ENCODE results near the gene MICU2. TPM values are rescaled to one million over a fixed set of nuclear protein-coding genes. Genes with fewer than 3 reads are reported as not detected.

MICU2 gene
- polyA plus RNA-seq, 1 donor = 59.0 TPM

DNA sequence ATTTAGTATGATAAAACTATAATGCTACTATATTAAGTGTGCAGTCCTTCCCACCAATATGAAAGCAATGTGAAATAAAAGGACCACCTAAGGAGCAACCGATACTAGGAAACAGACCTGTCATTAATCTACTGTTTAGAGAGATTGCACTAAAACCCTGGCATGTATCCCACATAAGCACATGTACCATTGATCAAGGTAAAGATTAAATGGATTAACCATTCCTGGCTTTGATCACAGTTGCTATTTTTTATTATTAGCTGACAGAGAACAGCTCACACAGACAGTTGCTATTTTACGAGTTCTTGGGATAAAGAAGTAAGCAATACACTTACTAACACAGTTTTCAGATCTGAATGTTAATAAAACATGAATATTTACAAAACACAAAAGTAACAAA is 87.2 kb downstream of the MICU2 start:
- H3K9me3 ChIP-seq (ENCODE audit: control insufficient read depth, low read depth, low read length) = no peaks in the 10 kb centered on the region
- no peak overlapping the region for H3K4me3 ChIP-seq (ENCODE audit: low read length)
- H3K27ac ChIP-seq (ENCODE audit: low read length) = no peak overlapping the region
- DNase-seq = no peak
- no peaks in the 10 kb centered on the region for H3K4me1 ChIP-seq (ENCODE audit: control insufficient read depth, insufficient read depth, low read length)
- WGBS (ENCODE audit: insufficient coverage, low lambda C conversion rate) = 100% methylated on average over 1 of the region's 2 CpGs
- no peaks in the 10 kb centered on the region for H3K27me3 ChIP-seq (ENCODE audit: control insufficient read depth, insufficient read depth, low read length)
- peaks cover 15% of the 10 kb centered on the region for H3K36me3 ChIP-seq (ENCODE audit: control insufficient read depth, insufficient read depth, low read length)

- H3K36me3 ChIP-seq (ENCODE audit: control insufficient read depth, insufficient read depth, low read length) = peaks cover 4% of the 10 kb centered on the region
- WGBS (ENCODE audit: insufficient coverage, low lambda C conversion rate) = 83% methylated on average over 1 of the region's 4 CpGs
Observed at GRCh38 chr13:21511849-21512248, 92.1 kb downstream of the MICU2 start.

DNA sequence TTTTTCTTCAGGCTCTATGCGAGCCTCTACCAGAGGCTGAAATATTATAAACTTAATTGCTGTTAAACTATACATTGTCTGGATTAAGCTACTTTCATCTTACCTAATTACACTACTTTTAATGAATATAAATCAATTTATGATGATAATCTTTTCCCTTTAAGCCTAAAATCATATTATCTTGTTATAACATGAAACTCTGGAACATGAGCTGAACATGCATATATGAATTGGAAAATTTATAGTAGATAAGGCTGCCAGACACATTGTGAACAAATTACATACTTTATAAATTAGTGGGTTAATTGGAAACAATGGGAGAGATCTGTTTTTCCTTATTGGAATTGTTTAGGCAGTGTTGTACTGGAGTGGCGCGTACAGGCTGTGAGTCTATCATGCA is 99.6 kb downstream of the MICU2 start:
- Histone ChIP-seq H3K36me3 (ENCODE audit: control insufficient read depth, insufficient read depth, low read length) (peaks cover 8% of the 10 kb centered on the region), H3K4me3 (ENCODE audit: low read length) (no peak overlapping the region), H3K4me1 (ENCODE audit: control insufficient read depth, insufficient read depth, low read length) (no peaks in the 10 kb centered on the region), H3K27me3 (ENCODE audit: control insufficient read depth, insufficient read depth, low read length) (no peaks in the 10 kb centered on the region), H3K27ac (ENCODE audit: low read length) (no peak overlapping the region), H3K9me3 (ENCODE audit: control insufficient read depth, low read depth, low read length) (no peaks in the 10 kb centered on the region)
- DNase-seq = no peak
- no CpG with 5 or more reads among the region's 3 CpGs for WGBS (ENCODE audit: insufficient coverage, low lambda C conversion rate)

More at GRCh38 chr13:21511849-21512248, 92.1 kb downstream of the MICU2 start:
- Histone ChIP-seq H3K27ac (ENCODE audit: low read length) (no peak overlapping the region), H3K4me3 (ENCODE audit: low read length) (no peak overlapping the region), H3K27me3 (ENCODE audit: control insufficient read depth, insufficient read depth, low read length) (no peaks in the 10 kb centered on the region), H3K9me3 (ENCODE audit: control insufficient read depth, low read depth, low read length) (no peaks in the 10 kb centered on the region), H3K4me1 (ENCODE audit: control insufficient read depth, insufficient read depth, low read length) (no peaks in the 10 kb centered on the region)
- DNase-seq = no peak

DNA sequence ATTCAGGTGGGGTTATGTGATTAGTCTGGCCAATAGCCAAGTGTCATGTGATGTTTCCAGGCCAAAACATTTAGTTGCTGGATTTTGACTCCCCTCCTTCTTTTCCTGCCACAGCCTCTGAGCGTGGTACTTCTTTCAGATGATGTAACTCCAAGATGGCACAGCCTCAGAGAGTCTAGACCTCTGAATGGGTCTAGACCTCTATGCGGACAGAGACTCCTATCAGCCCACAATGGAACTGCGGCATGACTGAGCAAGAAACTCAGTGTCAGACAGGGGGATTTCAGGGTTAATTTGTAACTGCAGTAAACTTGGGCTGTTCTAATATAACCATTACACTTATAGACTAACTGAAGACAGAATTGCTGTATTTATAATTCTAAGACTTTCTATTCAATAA is 102.3 kb downstream of the MICU2 start:
- no peaks in the 10 kb centered on the region for H3K27me3 ChIP-seq (ENCODE audit: control insufficient read depth, insufficient read depth, low read length)
- no peaks in the 10 kb centered on the region for H3K9me3 ChIP-seq (ENCODE audit: control insufficient read depth, low read depth, low read length)
- DNase-seq = peak in 1 of 2 donors; percentile 66
- H3K27ac ChIP-seq (ENCODE audit: low read length) = peak overlapping the region; percentile 28
- H3K4me1 ChIP-seq (ENCODE audit: control insufficient read depth, insufficient read depth, low read length) = no peaks in the 10 kb centered on the region
- WGBS (ENCODE audit: insufficient coverage, low lambda C conversion rate) = no CpG with 5 or more reads among the region's 3 CpGs
- H3K36me3 ChIP-seq (ENCODE audit: control insufficient read depth, insufficient read depth, low read length) = peaks cover 6% of the 10 kb centered on the region
- H3K4me3 ChIP-seq (ENCODE audit: low read length) = no peak overlapping the region

GRCh38 chr13:21486322-21486721 is 117.6 kb downstream of the MICU2 start:
- H3K36me3 ChIP-seq (ENCODE audit: control insufficient read depth, insufficient read depth, low read length) = peaks cover 5% of the 10 kb centered on the region
- H3K4me1 ChIP-seq (ENCODE audit: control insufficient read depth, insufficient read depth, low read length) = no peaks in the 10 kb centered on the region
- no peak overlapping the region for H3K4me3 ChIP-seq (ENCODE audit: low read length)
- 100% methylated on average over 2 of the region's 4 CpGs for WGBS (ENCODE audit: insufficient coverage, low lambda C conversion rate)
- peaks cover 16% of the 10 kb centered on the region for H3K9me3 ChIP-seq (ENCODE audit: control insufficient read depth, low read depth, low read length)
- H3K27me3 ChIP-seq (ENCODE audit: control insufficient read depth, insufficient read depth, low read length) = no peaks in the 10 kb centered on the region
- H3K27ac ChIP-seq (ENCODE audit: low read length) = no peak overlapping the region
- DNase-seq = no peak

DNA sequence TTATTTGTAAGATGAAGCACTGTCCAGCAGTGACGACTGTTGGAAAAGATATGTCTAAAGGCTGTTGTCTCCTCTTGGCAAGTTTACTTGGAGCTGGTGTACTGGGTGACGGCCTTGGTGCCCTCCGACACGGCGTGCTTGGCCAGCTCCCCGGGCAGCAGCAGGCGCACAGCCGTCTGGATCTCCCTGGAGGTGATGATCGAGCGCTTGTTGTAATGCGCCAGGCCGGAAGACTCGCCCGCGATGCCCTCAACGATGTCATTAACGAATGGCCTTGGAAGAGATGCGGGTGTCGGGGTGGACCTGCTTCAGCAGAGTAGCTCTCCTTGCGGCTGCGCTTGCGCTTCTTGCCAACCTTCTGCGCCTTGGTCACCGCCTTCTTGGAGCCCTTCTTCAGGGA is 120.2 kb downstream of the MICU2 start:
- H3K4me1 ChIP-seq (ENCODE audit: control insufficient read depth, insufficient read depth, low read length) = no peaks in the 10 kb centered on the region
- no CpG with 5 or more reads among the region's 24 CpGs for WGBS (ENCODE audit: insufficient coverage, low lambda C conversion rate)
- no peak for DNase-seq
- no peak overlapping the region for H3K27ac ChIP-seq (ENCODE audit: low read length)
- no peaks in the 10 kb centered on the region for H3K27me3 ChIP-seq (ENCODE audit: control insufficient read depth, insufficient read depth, low read length)
- H3K36me3 ChIP-seq (ENCODE audit: control insufficient read depth, insufficient read depth, low read length) = no peaks in the 10 kb centered on the region
- peaks cover 16% of the 10 kb centered on the region for H3K9me3 ChIP-seq (ENCODE audit: control insufficient read depth, low read depth, low read length)
- no peak overlapping the region for H3K4me3 ChIP-seq (ENCODE audit: low read length)

- H3K27ac ChIP-seq (ENCODE audit: low read length) = no peak overlapping the region
- no peaks in the 10 kb centered on the region for H3K27me3 ChIP-seq (ENCODE audit: control insufficient read depth, insufficient read depth, low read length)
- peaks cover 8% of the 10 kb centered on the region for H3K9me3 ChIP-seq (ENCODE audit: control insufficient read depth, low read depth, low read length)
- H3K36me3 ChIP-seq (ENCODE audit: control insufficient read depth, insufficient read depth, low read length) = no peaks in the 10 kb centered on the region
- no CpG with 5 or more reads among the region's 6 CpGs for WGBS (ENCODE audit: insufficient coverage, low lambda C conversion rate)
- peak in 1 of 2 donors; percentile 14 for DNase-seq
- H3K4me1 ChIP-seq (ENCODE audit: control insufficient read depth, insufficient read depth, low read length) = no peaks in the 10 kb centered on the region
- no peak overlapping the region for H3K4me3 ChIP-seq (ENCODE audit: low read length)
Observed at GRCh38 chr13:21481359-21481758, 122.6 kb downstream of the MICU2 start.

DNA sequence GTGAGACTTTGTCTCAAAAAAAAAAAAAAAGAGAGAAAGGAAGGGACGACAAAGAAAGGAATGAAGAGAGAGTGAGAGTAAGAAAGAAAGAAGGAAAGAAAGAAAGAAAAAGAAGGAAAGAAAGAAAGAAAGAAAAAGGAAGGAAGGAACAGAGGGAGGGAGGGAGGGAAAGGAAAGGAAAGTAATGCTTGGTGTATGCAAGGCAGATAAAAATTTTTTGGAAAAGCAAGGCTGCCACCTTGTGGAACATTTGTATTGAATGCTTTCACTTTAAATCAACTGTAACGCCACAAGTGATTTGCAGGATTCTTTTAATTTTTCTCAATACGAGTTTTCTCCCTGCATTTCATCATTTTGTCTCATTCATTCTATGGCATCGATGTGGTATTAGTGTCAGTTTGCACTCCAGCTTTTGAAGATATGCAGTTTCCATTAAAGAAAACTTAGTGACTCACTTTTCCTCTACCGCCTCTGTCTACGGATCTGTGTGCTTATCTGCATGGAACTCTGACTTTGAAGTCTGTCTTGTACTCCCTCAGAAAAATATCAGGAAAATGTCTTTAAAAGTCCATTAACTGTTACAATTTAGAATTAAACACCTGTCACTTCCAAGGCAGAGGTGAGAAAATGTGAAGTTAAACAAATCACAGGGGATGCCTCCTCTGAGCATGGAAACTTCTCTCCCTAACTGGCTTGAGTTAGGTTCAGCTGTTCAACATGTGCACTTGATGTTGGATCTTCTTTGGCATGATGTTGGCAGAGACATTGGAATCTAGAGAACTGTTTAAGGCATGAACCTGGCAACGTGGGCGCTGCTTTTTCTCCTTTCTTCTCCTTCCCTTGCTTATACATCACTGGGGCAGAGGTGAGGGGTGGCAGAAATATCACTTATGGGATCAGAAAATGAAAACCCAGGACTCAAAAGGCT is 124.8 kb downstream of the MICU2 start:
- H3K27me3 ChIP-seq (ENCODE audit: control insufficient read depth, insufficient read depth, low read length) = no peaks in the 10 kb centered on the region
- H3K36me3 ChIP-seq (ENCODE audit: control insufficient read depth, insufficient read depth, low read length) = no peaks in the 10 kb centered on the region
- peaks cover 3% of the 10 kb centered on the region for H3K9me3 ChIP-seq (ENCODE audit: control insufficient read depth, low read depth, low read length)
- H3K4me1 ChIP-seq (ENCODE audit: control insufficient read depth, insufficient read depth, low read length) = no peaks in the 10 kb centered on the region
- peak; percentile 50 to 70 for DNase-seq
- H3K27ac ChIP-seq (ENCODE audit: low read length) = no peak overlapping the region
- 0% methylated on average over 3 of the region's 8 CpGs for WGBS (ENCODE audit: insufficient coverage, low lambda C conversion rate)
- H3K4me3 ChIP-seq (ENCODE audit: low read length) = no peak overlapping the region

GRCh38 chr13:21476893-21477472 is 127.0 kb downstream of the MICU2 start:
- Histone ChIP-seq H3K27me3 (ENCODE audit: control insufficient read depth, insufficient read depth, low read length) (no peaks in the 10 kb centered on the region), H3K4me1 (ENCODE audit: control insufficient read depth, insufficient read depth, low read length) (no peaks in the 10 kb centered on the region), H3K4me3 (ENCODE audit: low read length) (peak overlapping the region; percentile 34), H3K9me3 (ENCODE audit: control insufficient read depth, low read depth, low read length) (no peaks in the 10 kb centered on the region), H3K27ac (ENCODE audit: low read length) (no peak overlapping the region), H3K36me3 (ENCODE audit: control insufficient read depth, insufficient read depth, low read length) (no peaks in the 10 kb centered on the region)
- 17% methylated on average over 1 of the region's 18 CpGs for WGBS (ENCODE audit: insufficient coverage, low lambda C conversion rate)
- peak; percentile 81 to 82 for DNase-seq

DNA sequence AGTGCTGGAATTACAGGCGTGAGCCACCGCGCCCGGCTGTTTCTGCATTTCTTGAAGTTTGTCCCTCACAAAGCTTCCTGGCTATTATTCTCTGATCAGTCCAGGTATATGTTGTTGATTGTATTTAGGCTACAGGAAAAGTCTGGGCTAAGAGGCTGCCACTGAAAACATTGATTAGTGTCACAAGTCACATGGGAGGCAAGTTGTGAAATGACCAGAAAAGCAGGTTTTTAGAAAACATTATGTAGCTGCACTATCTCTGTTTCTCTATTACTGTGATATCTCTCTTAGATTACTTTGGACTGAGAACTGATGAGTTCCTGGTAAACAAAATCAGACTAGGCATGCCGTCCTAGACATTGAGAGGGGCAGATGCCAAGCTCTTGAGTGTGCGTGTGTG is 128.9 kb downstream of the MICU2 start:
- DNase-seq = no peak
- no peaks in the 10 kb centered on the region for H3K36me3 ChIP-seq (ENCODE audit: control insufficient read depth, insufficient read depth, low read length)
- no CpG with 5 or more reads among the region's 6 CpGs for WGBS (ENCODE audit: insufficient coverage, low lambda C conversion rate)
- no peaks in the 10 kb centered on the region for H3K27me3 ChIP-seq (ENCODE audit: control insufficient read depth, insufficient read depth, low read length)
- H3K4me3 ChIP-seq (ENCODE audit: low read length) = no peak overlapping the region
- no peak overlapping the region for H3K27ac ChIP-seq (ENCODE audit: low read length)
- H3K4me1 ChIP-seq (ENCODE audit: control insufficient read depth, insufficient read depth, low read length) = no peaks in the 10 kb centered on the region
- peaks cover 7% of the 10 kb centered on the region for H3K9me3 ChIP-seq (ENCODE audit: control insufficient read depth, low read depth, low read length)
